Measurements from ENCODE around the gene MEGF10. TPM values are rescaled to one million over a fixed set of nuclear protein-coding genes. Genes with fewer than 3 reads are reported as not detected.
"Not testable (repeated sequence)": the region's sequence is repeated elsewhere in the genome, so short reads cannot be mapped to it uniquely, and the experiment has no call there.

MEGF10 gene
- total and polyA plus RNA-seq, 7 experiments from 2014 or later: not detected

- H3K9me3 ChIP-seq (ENCODE audit: control insufficient read depth in 2 of 3, low read length in 3 of 3); ATAC-seq; DNase-seq; H3K27ac ChIP-seq (ENCODE audit: low read depth, low read length); H3K36me3 ChIP-seq (ENCODE audit: control insufficient read depth in 2 of 3, insufficient read depth in 3 of 3, low read length in 3 of 3); CTCF ChIA-PET; POLR2A ChIA-PET; intact Hi-C loops (cut with micrococcal nuclease); H3K4me1 Mint-ChIP-seq; H3K36me3 Mint-ChIP-seq; H3K27ac Mint-ChIP-seq; H3K27me3 ChIP-seq (ENCODE audit: control insufficient read depth in 2 of 2, insufficient read depth in 2 of 2, low read length in 2 of 2); H3K4me3 ChIP-seq (ENCODE audit: low read length); H3K4me3 Mint-ChIP-seq; H3K4me1 ChIP-seq (ENCODE audit: control insufficient read depth in 2 of 2, insufficient read depth in 2 of 2, low read length in 2 of 2): not testable (repeated sequence)
- peaks cover 1 to 30% (median 9%) of the 10 kb centered on the region in 11 donors for H3K9me3 Mint-ChIP-seq
- H3K27me3 Mint-ChIP-seq: peaks cover 4 to 30% (median 15%) of the 10 kb centered on the region in 5 donors
These were observed 22.3 kb upstream of the MEGF10 start for GRCh38 chr5:127268342-127268741.

GRCh38 chr5:127270713-127271112, 19.9 kb upstream of the MEGF10 start:
- H3K36me3 ChIP-seq (ENCODE audit: control insufficient read depth in 2 of 3, insufficient read depth in 3 of 3, low read length in 3 of 3); H3K36me3 Mint-ChIP-seq; POLR2A ChIA-PET; H3K27me3 ChIP-seq (ENCODE audit: control insufficient read depth in 2 of 2, insufficient read depth in 2 of 2, low read length in 2 of 2); H3K4me1 Mint-ChIP-seq; H3K4me1 ChIP-seq (ENCODE audit: control insufficient read depth in 2 of 2, insufficient read depth in 2 of 2, low read length in 2 of 2); DNase-seq; CTCF ChIA-PET; H3K4me3 ChIP-seq (ENCODE audit: low read length); H3K4me3 Mint-ChIP-seq; H3K27ac Mint-ChIP-seq; ATAC-seq; H3K27ac ChIP-seq (ENCODE audit: low read depth, low read length); intact Hi-C loops (cut with micrococcal nuclease); H3K9me3 ChIP-seq (ENCODE audit: control insufficient read depth in 2 of 3, low read length in 3 of 3): not testable (repeated sequence)
- peaks cover 1 to 30% (median 7%) of the 10 kb centered on the region in 11 donors for H3K9me3 Mint-ChIP-seq
- H3K27me3 Mint-ChIP-seq: peaks cover 2 to 40% (median 15%) of the 10 kb centered on the region in 5 donors

- CTCF ChIA-PET: no interaction called here
- intact Hi-C loops (cut with micrococcal nuclease): no loop called here
- no peak overlapping the region for H3K4me3 Mint-ChIP-seq
- Histone ChIP-seq H3K4me3 (ENCODE audit: low read length) (no peak overlapping the region), H3K27me3 (ENCODE audit: control insufficient read depth in 2 of 2, insufficient read depth in 2 of 2, low read length in 2 of 2) (peaks cover 0 to 3% of the 10 kb centered on the region in 2 donors), H3K27ac (ENCODE audit: low read depth, low read length) (no peak overlapping the region), H3K9me3 (ENCODE audit: control insufficient read depth in 2 of 3, low read length in 3 of 3) (no peaks in the 10 kb centered on the region), H3K4me1 (ENCODE audit: control insufficient read depth in 2 of 2, insufficient read depth in 2 of 2, low read length in 2 of 2) (no peaks in the 10 kb centered on the region), H3K36me3 (ENCODE audit: control insufficient read depth in 2 of 3, insufficient read depth in 3 of 3, low read length in 3 of 3) (no peaks in the 10 kb centered on the region)
- POLR2A ChIA-PET: no interaction called here
- H3K27ac Mint-ChIP-seq: no peak overlapping the region
- H3K27me3 Mint-ChIP-seq: peaks cover 2 to 27% (median 18%) of the 10 kb centered on the region in 5 donors
- ATAC-seq (no peak), DNase-seq (no peak)
- H3K4me1 Mint-ChIP-seq: no peaks in the 10 kb centered on the region
- peaks cover 0 to 20% (median 5%) of the 10 kb centered on the region in 11 donors for H3K9me3 Mint-ChIP-seq
- peaks cover 0 to under 1% (median 0%) of the 10 kb centered on the region in 5 donors for H3K36me3 Mint-ChIP-seq
These were observed 14.9 kb upstream of the MEGF10 start for GRCh38 chr5:127275641-127276193.

- H3K4me1 Mint-ChIP-seq: peaks cover 0 to 2% (median 0%) of the 10 kb centered on the region in 7 donors
These were observed 9.9 kb upstream of the MEGF10 start for GRCh38 chr5:127280491-127281220.

GRCh38 chr5:127281609-127282008, 9.0 kb upstream of the MEGF10 start:
- intact Hi-C loops (cut with micrococcal nuclease): loop anchor here in 1 of 2 donors (10.0 kb wide), 1 partner anchor 1863 kb away; no protein-coding TSS in a partner anchor

More at GRCh38 chr5:127280491-127281220, 9.9 kb upstream of the MEGF10 start:
- Histone ChIP-seq H3K4me3 (ENCODE audit: low read length) (no peak overlapping the region), H3K9me3 (ENCODE audit: control insufficient read depth in 2 of 3, low read length in 3 of 3) (no peaks in the 10 kb centered on the region), H3K36me3 (ENCODE audit: control insufficient read depth in 2 of 3, insufficient read depth in 3 of 3, low read length in 3 of 3) (no peaks in the 10 kb centered on the region), H3K4me1 (ENCODE audit: control insufficient read depth in 2 of 2, insufficient read depth in 2 of 2, low read length in 2 of 2) (no peaks in the 10 kb centered on the region), H3K27ac (ENCODE audit: low read depth, low read length) (no peak overlapping the region), H3K27me3 (ENCODE audit: control insufficient read depth in 2 of 2, insufficient read depth in 2 of 2, low read length in 2 of 2) (peaks cover 3 to 6% of the 10 kb centered on the region in 2 donors)
- ChIA-PET CTCF (no interaction called here), POLR2A (no interaction called here)
- intact Hi-C loops (cut with micrococcal nuclease): loop anchor here in 1 of 2 donors (10.0 kb wide), 1 partner anchor 1864 kb away; no protein-coding TSS in a partner anchor
- H3K9me3 Mint-ChIP-seq: no peaks in the 10 kb centered on the region
- no peak overlapping the region for H3K4me3 Mint-ChIP-seq
- no peaks in the 10 kb centered on the region for H3K36me3 Mint-ChIP-seq
- DNase-seq: no peak
- ATAC-seq: no peak
- H3K27ac Mint-ChIP-seq: no peak overlapping the region
- peaks cover 10 to 32% (median 22%) of the 10 kb centered on the region in 5 donors for H3K27me3 Mint-ChIP-seq

GRCh38 chr5:127288676-127289075, 1.9 kb upstream of the MEGF10 start:
- peaks cover 0 to 13% of the 10 kb centered on the region in 2 donors for H3K27me3 ChIP-seq (ENCODE audit: control insufficient read depth in 2 of 2, insufficient read depth in 2 of 2, low read length in 2 of 2)
- Mint-ChIP-seq H3K27me3 (peaks cover 67 to 91% (median 80%) of the 10 kb centered on the region in 5 donors), H3K4me3 (peak overlapping the region in 1 of 10 donors; percentile 35), H3K9me3 (peaks cover 0 to 21% (median 6%) of the 10 kb centered on the region in 11 donors), H3K4me1 (peaks cover 0 to 21% (median 14%) of the 10 kb centered on the region in 7 donors), H3K27ac (peak overlapping the region in 1 of 9 donors; percentile 33), H3K36me3 (no peaks in the 10 kb centered on the region)
- DNase-seq (no peak), ATAC-seq (no peak)
- intact Hi-C loops (cut with micrococcal nuclease): loop anchor here in 1 of 2 donors (10.0 kb wide), 1 partner anchor 1856 kb away; no protein-coding TSS in a partner anchor
- H3K36me3 ChIP-seq (ENCODE audit: control insufficient read depth in 2 of 3, insufficient read depth in 3 of 3, low read length in 3 of 3): no peaks in the 10 kb centered on the region
- POLR2A ChIA-PET: no interaction called here
- peaks cover 0 to 6% of the 10 kb centered on the region in 2 donors for H3K4me1 ChIP-seq (ENCODE audit: control insufficient read depth in 2 of 2, insufficient read depth in 2 of 2, low read length in 2 of 2)
- no peak overlapping the region for H3K4me3 ChIP-seq (ENCODE audit: low read length)
- CTCF ChIA-PET: interaction anchor here (1.1 kb wide), 1 partner anchor 451 kb away, joined by 4 read pairs; no protein-coding TSS in a partner anchor
- H3K9me3 ChIP-seq (ENCODE audit: control insufficient read depth in 2 of 3, low read length in 3 of 3): no peaks in the 10 kb centered on the region
- no peak overlapping the region for H3K27ac ChIP-seq (ENCODE audit: low read depth, low read length)

More at GRCh38 chr5:127281609-127282008, 9.0 kb upstream of the MEGF10 start:
- Mint-ChIP-seq H3K4me1 (peaks cover 0 to 2% (median 0%) of the 10 kb centered on the region in 7 donors), H3K27me3 (peaks cover 18 to 39% (median 25%) of the 10 kb centered on the region in 5 donors), H3K4me3 (no peak overlapping the region), H3K36me3 (no peaks in the 10 kb centered on the region), H3K9me3 (no peaks in the 10 kb centered on the region), H3K27ac (no peak overlapping the region)
- H3K4me1 ChIP-seq (ENCODE audit: control insufficient read depth in 2 of 2, insufficient read depth in 2 of 2, low read length in 2 of 2): no peaks in the 10 kb centered on the region
- no peak overlapping the region for H3K27ac ChIP-seq (ENCODE audit: low read depth, low read length)
- H3K27me3 ChIP-seq (ENCODE audit: control insufficient read depth in 2 of 2, insufficient read depth in 2 of 2, low read length in 2 of 2): peaks cover 3 to 6% of the 10 kb centered on the region in 2 donors
- CTCF ChIA-PET: no interaction called here
- H3K9me3 ChIP-seq (ENCODE audit: control insufficient read depth in 2 of 3, low read length in 3 of 3): no peaks in the 10 kb centered on the region
- ATAC-seq: no peak
- no peaks in the 10 kb centered on the region for H3K36me3 ChIP-seq (ENCODE audit: control insufficient read depth in 2 of 3, insufficient read depth in 3 of 3, low read length in 3 of 3)
- no peak for DNase-seq
- H3K4me3 ChIP-seq (ENCODE audit: low read length): no peak overlapping the region
- POLR2A ChIA-PET: no interaction called here
